ENCODE data around the gene ZNF628. TPM values are rescaled to one million over a fixed set of nuclear protein-coding genes. Genes with fewer than 3 reads are reported as not detected.

ZNF628 gene
- total RNA-seq, 2 donors from 2014 or later = 8.6 to 8.9 TPM

DNA sequence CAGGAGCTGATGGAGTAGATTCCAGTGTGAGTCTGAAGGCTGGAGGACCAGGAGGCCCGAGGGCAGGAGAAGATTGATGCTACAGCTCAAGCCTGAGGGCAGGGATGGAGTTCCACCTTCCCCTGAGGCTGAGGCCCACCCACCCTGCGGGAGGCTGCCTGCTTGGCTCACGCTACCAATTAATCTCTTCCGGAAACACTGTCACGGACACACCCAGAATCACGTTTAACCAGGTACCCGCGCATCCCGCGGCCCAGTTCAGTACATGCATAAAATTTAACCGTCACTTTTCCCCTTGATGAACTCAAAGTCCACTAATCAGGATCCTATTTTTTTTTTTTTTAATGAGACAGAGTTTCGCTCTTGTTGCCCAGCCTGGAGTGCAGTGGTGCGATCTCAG is 5.2 kb upstream of the ZNF628 start:
- Histone ChIP-seq H3K27me3 (no peaks in the 10 kb centered on the region), H3K9me3 (no peaks in the 10 kb centered on the region), H3K4me1 (no peaks in the 10 kb centered on the region), H3K4me3 (no peak overlapping the region), H3K36me3 (no peaks in the 10 kb centered on the region), H3K27ac (no peak overlapping the region), H3K9ac (ENCODE audit: low read depth in 2 of 2, low read length in 2 of 2) (no peak overlapping the region)
- TF ChIP-seq, protein P1, sequence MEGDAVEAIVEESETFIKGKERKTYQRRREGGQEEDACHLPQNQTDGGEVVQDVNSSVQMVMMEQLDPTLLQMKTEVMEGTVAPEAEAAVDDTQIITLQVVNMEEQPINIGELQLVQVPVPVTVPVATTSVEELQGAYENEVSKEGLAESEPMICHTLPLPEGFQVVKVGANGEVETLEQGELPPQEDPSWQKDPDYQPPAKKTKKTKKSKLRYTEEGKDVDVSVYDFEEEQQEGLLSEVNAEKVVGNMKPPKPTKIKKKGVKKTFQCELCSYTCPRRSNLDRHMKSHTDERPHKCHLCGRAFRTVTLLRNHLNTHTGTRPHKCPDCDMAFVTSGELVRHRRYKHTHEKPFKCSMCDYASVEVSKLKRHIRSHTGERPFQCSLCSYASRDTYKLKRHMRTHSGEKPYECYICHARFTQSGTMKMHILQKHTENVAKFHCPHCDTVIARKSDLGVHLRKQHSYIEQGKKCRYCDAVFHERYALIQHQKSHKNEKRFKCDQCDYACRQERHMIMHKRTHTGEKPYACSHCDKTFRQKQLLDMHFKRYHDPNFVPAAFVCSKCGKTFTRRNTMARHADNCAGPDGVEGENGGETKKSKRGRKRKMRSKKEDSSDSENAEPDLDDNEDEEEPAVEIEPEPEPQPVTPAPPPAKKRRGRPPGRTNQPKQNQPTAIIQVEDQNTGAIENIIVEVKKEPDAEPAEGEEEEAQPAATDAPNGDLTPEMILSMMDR (IDR thresholded peaks at IDR 0.05) = no peak
- intact Hi-C loops (cut with DNase I) = no loop called here
- no peak for DNase-seq

DNA sequence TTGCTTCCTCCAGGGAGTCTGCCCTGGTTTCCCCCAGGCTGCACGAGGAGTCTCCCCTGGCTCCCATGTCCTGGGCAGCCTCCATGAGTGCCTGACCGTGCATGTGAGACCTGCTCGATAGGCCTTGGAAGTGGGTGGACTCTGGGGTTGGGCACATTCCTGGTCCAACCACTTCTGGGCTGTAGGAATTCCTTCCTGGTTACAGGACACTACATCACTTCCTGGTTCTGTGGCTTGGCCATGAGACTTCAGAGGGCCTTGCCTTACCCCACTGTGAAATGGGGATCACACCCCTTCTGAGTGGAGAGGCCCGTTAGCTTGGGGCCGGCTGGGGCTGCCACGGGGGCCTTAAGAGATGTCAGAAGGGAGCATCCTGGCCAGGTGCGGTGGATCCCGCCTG is 4.0 kb upstream of the ZNF628 start:
- no peak for DNase-seq
- H3K9ac ChIP-seq (ENCODE audit: low read depth in 2 of 2, low read length in 2 of 2) = no peak overlapping the region

DNA sequence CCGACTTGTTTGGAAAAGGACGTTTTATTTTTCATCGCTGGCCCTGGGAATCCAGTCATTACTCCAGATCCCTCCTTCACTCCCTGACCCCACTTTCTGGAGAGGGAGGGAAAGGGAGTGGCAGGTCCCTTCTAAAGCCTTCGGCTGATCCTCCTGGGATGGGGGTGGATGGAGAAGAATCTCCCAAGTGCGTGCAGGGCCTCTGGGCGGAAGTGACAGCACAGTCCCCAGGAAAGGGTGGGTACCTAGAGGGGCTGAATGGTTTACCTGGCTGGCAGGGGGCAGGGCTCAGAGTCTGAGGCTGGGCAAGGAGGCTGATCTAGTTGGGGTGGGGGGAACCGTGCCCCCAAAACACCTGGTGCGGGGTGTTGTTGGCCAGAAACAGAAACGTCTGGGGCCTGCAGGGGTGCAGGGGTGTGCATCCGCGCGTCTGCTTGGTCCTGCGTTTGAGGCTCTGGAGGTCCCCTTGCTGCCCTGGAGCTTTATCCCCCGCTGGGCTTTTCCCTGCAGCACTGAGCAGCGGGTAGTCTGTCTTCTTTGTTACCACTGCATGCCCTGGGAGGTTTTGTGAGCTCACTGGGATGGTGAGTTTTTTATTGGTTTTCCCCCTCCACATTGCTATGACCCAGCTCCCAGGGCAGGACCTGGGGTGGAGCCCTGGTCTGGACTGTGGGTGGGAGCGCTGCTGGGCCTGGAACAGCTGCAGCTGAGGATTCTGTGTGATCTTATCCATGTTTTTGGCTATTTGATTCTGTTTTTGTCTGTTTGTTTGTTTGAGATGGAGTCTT is 3.0 kb upstream of the ZNF628 start:
- H3K4me1 ChIP-seq = no peaks in the 10 kb centered on the region
- no peak for DNase-seq
- H3K27ac ChIP-seq = no peak overlapping the region
- H3K9me3 ChIP-seq = no peaks in the 10 kb centered on the region
- intact Hi-C loops (cut with DNase I) = no loop called here
- no peak overlapping the region for H3K4me3 ChIP-seq
- no peaks in the 10 kb centered on the region for H3K27me3 ChIP-seq
- no peaks in the 10 kb centered on the region for H3K36me3 ChIP-seq
- H3K9ac ChIP-seq (ENCODE audit: low read depth in 2 of 2, low read length in 2 of 2) = no peak overlapping the region
- TF ChIP-seq, protein P1 (IDR thresholded peaks at IDR 0.05) = no peak

More for the DNA sequence above, 4.0 kb upstream of the ZNF628 start:
- no peak overlapping the region for H3K4me3 ChIP-seq
- H3K4me1 ChIP-seq = no peaks in the 10 kb centered on the region
- intact Hi-C loops (cut with DNase I) = no loop called here
- no peaks in the 10 kb centered on the region for H3K27me3 ChIP-seq
- TF ChIP-seq, protein P1 (IDR thresholded peaks at IDR 0.05) = no peak
- no peaks in the 10 kb centered on the region for H3K9me3 ChIP-seq
- H3K27ac ChIP-seq = no peak overlapping the region
- no peaks in the 10 kb centered on the region for H3K36me3 ChIP-seq

DNA sequence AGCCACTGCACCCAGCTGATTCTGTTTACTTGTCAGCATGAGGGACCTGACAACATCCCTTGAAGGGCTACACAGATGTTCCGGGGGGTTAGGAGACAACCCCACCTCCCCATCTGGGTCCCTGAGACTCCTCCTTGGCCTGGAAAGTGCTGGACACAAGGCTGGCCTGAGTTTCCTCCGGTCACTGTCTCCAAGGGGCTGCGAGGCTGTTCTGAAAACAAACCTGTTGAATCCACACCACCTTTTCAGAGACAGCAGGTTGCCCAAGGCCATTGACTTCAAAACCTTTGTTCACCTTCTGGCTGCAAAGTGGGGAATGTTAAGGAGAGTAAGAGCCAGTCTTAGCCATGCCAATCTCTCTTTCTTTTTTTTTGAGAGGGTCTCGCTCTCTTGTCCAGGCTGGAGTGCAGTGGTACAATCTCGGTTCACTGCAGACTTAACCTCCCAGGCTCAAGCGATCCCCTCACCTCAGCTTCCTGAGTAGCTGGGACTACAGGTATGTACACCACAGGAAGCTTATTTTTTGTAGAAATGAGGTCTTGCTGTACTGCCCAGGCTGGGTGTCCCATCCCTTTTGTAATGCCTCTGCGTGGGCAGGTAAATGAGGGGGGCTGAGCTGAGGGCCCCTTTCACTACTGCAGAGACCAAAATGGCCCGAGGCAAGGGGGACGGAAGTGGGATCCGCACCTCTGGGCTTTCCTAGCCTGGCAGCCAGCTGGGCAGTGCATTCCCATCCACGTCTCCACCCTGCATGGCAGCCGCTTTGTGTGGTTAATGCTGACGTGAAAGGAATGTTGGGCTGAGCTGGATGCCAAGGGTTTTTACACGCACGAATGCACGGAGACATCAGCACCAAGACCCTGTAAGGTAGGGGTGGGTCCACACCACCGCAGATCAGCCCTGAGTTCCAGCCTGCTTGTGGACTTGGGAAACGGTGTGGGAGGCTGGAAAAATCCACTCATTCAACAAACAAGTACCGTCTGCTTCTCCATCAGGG is 1.9 kb upstream of the ZNF628 start:
- DNase-seq = no peak
- Histone ChIP-seq H3K36me3 (no peaks in the 10 kb centered on the region), H3K4me1 (no peaks in the 10 kb centered on the region), H3K27me3 (no peaks in the 10 kb centered on the region), H3K4me3 (no peak overlapping the region), H3K9ac (ENCODE audit: low read depth in 2 of 2, low read length in 2 of 2) (no peak overlapping the region), H3K27ac (no peak overlapping the region), H3K9me3 (no peaks in the 10 kb centered on the region)
- TF ChIP-seq, protein P1 (IDR thresholded peaks at IDR 0.05) = no peak
- intact Hi-C loops (cut with DNase I) = no loop called here

DNA sequence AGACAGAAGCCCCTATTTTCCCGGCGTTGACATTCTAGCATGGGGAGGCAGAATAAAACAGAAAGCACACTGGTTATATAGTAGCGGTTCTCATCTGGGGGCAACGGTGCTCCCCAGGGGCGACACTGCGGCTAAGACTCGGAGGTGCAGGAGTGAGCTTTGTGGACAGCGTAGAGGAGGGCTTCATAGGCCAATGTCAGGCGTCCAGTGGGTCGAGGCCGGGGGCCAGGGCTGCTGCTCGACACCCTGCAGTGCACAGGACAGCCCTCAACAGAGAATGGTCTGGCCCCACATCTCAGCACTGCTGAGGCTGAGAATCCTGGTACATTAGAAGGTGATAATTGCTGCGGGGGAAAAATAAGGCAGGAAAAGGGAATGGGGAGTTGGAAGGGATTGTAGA is 1.5 kb downstream of the ZNF628 start:
- TF ChIP-seq, protein P1 (IDR thresholded peaks at IDR 0.05) = no peak
- no peaks in the 10 kb centered on the region for H3K9me3 ChIP-seq
- DNase-seq = no peak
- no peak overlapping the region for H3K27ac ChIP-seq
- no peaks in the 10 kb centered on the region for H3K36me3 ChIP-seq
- H3K4me3 ChIP-seq = no peak overlapping the region
- intact Hi-C loops (cut with DNase I) = no loop called here
- no peaks in the 10 kb centered on the region for H3K4me1 ChIP-seq
- H3K27me3 ChIP-seq = no peaks in the 10 kb centered on the region
- H3K9ac ChIP-seq (ENCODE audit: low read depth in 2 of 2, low read length in 2 of 2) = peak overlapping the region in 1 of 2 donors; percentile 12

All from colonic mucosa (tissue), 4 donors.